Renal pelvis (tissue), 4 donors: ENCODE measurements around the gene ZKSCAN3. TPM values are rescaled to one million over a fixed set of nuclear protein-coding genes. Genes with fewer than 3 reads are reported as not detected.
A peak's percentile ranks its signal among the peaks of the same experiment; 100 is the strongest.
"Not testable (repeated sequence)": the region's sequence is repeated elsewhere in the genome, so short reads cannot be mapped to it uniquely, and the experiment has no call there.

ENCODE experiments used
- DNase-seq: peaks from one replicate; pipeline ENCODE4 v3.0.0-alpha.2; 2013
- polyA plus RNA-seq, 3 donors: library from polyadenylated mRNA; unstranded; fragments of 120-200 nt; gene quantifications; one replicate each; pipeline ENCODE4 v1.2.1, GENCODE V29; 2013; ENCODE audit not compliant: insufficient read length in 3 of 3

The ZKSCAN3 gene
- polyA plus RNA-seq, 3 donors: 10.0 to 14.8 (median 10.7) TPM

DNA sequence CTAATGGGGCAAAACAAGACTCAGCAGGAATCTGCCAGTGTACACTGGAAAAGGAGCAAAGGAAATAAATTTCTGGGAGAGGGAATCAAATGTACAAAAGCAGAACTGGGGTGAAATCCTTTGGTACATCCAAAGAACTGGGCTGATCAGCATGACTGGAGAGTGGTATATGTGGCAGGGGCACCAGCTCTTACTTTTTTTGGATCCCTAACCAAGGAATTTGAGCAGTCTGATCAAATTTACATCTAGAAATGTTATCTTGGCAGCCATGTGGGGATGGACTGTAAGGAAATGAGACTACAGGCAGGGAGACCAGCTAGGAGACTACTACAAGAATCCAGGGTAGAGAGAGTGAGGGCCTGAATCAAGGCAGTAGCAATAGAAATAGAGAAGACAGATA is 12.6 kb upstream of the ZKSCAN3 start:
- peak; percentile 20 for DNase-seq

DNA sequence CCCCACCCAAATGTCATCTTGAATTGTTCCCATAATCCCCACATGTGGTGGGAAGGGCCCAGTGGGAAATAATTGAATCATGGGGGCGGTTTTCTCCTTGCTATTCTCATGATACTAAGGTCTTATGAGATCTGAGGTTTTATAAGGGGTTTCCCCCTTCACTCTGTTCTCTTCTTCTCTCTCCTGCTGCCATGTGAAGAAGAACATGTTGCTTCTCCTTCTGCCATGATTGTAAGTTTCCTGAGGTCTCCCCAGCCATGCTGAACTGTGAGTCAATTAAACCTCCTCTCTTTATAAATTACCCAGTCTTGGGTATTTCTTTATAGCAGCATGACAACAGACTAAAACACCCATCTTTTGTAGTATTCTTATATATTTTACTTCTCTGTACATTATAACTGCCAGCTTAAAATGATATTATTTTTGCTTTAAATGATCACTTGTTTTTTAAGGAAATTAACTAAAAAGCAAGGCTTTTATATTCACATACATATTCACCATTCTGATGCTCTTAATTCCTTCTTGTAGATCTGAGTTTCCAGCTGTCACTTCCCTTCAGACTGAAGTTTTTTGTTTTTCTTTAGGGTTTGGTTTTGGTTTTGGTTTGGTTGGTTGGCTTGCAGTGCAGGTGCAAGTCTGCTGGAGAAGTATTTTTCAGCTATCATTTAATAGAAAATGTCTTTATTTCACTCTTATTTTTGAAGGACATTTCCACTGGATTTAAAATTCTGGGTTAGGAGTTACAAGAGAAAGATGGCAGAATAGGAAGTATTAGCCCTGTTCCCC is 9.2 kb upstream of the ZKSCAN3 start:
- DNase-seq: no peak

DNA sequence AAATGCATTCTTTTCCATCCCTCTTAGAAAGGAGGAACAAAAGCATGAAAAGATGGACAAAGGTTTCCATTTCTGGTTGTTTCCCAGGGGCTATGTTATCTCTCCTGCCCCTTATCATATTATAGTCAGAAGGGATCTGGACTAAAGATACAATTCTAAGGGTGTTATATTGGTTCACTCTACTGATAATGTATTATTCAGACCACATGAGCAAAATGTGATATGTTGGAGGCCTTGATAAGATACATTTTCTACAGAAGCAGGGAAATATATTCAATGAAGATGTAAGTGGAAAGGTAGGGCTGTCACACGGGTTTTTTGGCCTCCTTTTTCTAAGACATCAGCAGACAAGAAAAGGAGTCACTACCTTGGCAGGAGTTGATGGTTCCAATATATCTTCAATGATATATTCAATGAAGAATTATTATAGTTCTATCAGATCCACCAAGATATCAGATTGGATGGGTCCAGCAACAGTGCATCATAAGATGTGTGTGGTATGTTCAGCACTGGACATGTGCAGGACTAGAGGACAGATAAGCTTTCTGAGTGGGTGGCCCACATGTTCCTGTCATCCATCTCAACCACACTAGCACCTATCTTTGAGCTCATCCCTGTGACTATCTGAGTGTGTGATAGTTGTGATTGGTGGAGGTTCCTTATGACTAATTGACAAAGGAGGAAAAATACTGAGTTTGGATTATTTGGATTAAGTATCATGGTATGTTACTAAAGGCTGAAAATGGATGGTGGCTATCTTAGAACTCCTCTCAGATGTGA is 5.7 kb upstream of the ZKSCAN3 start:
- DNase-seq: no peak

DNA sequence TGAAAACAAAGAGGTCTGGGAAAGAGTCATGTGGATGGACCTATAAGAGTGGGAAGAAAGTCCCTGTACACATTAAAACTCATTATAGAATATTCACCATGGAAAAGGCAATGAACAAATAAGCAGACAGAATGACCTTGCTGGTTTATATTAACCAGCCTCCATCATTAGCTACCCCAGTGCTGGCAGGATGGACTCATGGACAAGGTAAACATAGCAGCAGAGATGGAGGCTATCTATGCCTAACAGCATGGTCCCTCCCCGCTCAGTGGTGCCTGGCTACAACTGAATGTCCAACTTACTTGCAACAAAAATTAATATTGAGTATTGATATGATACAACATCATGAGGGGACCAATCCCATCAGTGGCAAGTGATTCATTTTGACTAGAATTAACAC is 4.5 kb upstream of the ZKSCAN3 start:
- DNase-seq: no peak

DNA sequence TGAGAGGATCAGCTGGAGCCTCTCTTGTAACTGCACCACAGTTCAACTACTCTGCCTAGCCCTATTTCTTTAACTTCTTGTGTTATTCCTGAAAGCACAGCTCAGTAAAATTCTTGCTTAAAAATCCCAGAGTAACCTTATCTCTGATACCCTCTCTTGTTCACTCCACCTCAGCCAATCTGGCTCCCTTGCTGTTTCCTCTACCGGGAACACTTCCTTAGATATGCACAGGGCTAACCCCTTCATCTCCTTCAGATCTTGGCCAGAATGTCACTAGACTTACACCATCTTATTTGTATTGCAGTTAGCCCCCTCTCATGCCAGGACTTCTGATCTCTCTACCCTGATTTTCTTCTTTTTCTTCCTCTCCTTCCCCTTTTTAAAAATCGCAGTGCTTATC is 2.6 kb upstream of the ZKSCAN3 start:
- no peak for DNase-seq

DNA sequence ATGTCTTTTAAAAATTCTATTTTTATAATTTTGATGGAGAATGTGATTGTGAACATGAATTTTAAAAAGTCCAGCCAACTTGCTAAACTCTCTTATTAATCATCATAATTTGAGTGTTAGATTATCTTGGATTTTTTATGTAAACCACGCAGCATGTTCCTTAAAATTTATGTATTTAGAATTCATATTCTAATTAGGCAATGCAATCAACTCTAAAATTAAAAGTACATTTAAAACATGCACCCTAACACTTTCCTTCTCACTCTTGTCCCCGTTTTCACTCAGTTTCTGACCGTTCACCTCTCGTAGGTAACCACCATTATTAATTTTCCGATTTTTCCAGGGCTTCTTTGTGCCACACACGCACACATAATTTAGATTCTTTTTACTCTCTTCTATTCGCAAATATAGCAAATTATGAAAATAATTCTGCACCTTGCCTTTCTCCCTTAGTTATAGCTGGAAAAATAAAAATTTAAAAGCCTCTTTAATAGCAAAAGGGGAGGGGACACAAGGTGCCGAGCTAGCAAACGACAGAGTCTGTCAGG is 329 bp upstream of the ZKSCAN3 start:
- no peak for DNase-seq

DNA sequence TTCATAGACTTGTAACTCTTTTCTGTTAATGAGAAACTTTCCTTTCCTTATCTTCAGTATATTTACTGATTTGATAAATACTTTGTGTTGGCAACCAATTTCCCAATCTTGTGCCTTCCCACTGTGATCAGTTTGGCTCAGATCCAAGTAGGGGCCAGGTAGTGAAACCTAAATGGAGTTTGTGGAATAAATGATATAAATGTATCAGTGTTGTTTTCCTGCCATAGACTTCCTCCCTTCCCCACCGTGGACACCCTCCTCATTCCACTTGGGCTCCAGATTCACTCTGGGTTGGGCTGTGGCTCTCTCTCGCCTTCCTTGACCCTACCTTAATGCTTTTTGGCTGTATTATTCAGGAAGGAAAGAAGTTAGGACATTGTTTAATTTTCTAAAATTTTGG is 1.3 kb downstream of the ZKSCAN3 start:
- DNase-seq: no peak

DNA sequence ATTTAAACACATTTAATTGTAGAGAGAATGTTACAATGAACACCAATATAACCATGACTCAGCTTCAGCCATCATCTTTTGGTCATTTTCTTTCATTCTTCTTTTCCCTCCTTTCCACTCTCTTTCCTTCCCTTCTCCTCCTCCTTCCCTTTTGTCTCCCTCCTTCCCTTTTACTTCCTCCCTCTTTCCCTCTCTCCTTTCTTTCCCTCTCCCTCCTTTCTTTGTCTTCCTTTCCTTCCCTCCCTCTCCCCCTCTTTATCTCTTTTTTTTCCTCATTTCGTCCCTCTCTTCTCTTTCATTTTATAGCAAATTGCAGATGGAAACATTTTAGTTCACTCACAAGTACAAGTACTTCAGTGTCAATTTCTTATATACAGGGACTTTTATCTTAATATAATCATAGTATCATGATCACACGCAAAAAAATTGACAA is 1.8 kb downstream of the ZKSCAN3 start:
- no peak for DNase-seq

DNA sequence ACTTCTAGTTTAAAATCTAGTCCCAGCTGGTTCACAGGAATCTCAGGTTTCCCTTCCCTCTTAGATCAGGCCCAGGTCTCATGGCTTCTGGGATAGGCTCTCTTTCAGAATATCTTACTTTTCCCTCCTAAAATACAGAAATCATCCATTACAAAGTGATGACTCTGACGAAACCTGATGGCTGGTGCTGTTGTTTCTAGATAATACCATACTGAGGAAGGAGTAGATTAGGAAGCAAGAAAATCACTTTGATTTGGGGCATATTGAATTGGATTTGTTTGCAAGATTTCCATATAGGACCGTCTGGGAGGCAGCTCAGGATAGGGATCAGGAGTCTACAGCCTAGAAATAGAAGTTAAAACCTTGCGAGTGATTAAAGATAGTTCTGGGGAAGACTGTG is 3.6 kb downstream of the ZKSCAN3 start:
- no peak for DNase-seq

DNA sequence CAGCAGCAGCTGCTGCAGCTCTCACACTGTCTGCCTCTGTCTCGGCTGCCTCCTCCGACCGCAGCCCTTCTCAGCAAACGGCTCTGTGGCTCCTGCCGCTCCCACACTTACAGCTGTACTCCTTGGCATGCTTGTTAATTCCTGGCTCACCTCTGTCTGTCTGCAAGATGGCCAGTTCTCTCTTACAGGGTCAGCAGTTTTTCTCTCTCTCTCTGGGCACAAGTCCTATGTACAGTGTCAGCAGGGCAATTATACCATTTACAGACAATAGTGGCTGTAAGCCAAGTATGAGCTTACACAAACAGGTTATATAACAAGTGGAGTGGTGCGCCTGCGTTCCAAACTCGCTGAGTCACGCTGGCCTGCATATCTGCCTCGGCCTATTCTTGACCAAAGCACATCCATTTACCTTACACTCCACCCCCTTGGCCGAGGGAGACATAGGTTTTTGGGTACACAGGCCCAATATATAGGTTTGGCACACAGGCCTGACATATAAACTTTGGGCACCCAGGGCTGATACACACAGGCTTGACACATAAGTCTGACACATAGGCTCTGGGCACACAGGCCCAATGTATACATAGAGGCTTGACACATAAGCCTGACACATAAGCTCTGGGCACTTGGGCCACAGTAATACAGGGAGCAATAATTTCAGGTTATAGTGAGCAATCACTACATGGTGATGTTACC is 4.4 kb downstream of the ZKSCAN3 start:
- no peak for DNase-seq

DNA sequence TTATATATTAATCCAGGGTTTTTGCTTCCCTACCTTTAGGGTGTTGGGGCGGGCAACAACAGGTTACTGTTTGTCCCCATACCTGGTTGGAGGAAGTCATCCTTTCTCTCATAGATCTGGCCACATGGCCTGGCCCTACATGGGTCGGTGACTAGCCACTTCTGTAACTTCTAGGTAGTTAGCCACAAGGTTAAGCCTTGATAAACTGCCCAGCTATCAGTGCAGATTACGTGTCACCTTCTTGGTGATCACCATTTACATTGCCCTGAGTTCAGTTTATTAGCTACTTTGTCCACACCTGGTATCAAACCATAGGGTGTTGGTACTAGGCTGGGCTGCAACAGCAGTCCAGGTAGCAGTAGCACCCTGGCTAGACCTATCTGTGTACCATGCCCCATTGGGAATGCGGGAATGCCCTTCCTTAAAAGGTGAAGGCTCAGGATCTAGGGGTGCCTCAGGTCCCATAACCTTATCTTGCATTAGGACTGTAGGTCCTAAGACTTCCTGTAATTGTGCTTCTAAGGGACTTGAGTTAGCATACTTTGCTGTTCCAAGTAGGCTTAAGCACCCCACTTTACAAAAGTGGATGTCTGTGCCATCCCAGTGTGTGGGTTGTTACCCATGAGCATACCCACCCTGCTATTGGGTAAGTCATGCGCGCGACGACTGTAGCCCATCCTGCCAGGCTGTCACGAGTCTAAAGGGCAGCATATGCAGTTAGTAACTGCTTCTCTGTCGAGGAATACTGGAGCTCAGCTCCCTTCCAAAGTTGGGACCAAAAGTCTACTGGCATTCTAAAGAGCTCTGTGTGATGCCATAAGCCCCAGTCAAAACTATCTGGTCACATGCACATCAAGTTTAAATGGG is 5.2 kb downstream of the ZKSCAN3 start:
- no peak for DNase-seq

DNA sequence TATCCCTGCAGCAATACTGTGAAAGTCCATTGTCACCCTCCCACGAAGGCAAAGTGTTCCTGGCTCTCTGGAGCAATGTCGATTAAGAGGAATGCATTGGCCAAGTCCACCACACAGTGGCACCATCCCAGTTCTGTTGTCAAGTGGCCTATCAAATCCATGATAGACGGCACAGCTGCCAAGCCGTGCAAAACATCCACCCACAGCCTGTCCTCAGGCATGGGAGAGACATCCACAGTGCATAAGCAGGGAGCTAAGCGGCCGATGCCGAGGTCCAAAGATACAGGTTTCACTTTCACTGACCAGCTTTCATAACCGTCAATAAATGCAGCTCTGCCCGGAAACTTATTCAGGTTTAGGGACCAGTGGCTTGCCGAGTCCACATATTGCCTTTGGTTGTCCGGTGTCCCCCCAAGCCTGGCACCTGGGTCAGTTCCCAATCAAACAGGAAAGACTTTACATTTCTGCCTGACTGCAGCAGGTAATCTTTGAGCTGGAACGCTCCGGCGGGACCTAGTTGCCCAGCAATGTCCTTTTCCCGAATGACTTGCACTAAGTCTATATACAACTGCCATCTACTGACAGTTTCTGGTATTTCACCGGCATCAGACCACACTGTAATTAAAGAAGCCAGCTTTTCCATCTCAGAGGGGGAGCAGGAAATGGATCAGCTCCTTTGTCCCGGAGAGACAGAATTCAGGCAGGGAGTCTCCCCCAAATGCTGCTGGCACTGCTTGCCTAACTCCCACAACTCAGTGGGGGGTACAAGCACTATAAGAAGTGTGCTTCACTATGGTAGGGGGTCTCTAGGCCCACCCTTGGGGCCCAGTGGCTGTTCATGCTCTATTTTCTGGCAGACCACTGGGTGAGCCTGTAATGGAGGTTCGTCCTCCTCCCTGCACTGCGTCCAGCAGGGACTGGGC is 6.3 kb downstream of the ZKSCAN3 start:
- peak; percentile 93 for DNase-seq

DNA sequence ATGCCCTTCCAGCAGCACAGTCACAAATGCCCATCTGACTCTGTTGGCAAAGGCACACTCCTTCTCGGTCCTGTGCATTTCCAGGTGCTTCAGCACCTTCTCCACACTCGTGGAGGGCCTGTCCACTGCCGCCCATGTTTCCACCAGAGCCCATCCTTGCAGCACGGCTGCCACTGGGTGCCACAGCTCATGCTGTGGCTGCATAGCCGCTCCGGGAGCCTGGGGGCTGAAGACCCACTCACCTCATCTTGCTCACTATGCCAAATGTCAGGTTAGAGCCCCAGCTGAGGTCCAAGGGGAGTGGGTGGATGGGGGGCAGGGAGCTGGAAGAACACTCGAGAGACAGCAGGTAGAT is 6.9 kb downstream of the ZKSCAN3 start:
- no peak for DNase-seq

DNA sequence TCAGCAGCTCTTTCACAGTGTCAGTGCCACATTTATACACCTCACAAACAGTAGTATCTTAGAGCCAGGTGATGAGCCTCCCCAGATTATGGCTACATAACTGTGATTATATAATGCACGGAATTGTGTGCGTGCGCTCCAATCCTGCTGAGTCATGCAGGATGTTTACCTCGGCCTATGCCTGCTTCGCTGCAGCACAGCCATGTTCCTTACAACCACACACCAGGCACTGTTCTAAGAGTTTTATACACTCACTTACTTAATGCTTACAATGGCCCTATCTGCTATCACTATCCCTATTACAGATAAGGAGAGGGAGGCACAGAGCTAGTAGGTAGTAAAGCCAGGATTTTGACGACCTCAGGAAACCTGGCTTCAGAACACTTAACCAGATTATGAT is 7.3 kb downstream of the ZKSCAN3 start:
- DNase-seq: no peak

DNA sequence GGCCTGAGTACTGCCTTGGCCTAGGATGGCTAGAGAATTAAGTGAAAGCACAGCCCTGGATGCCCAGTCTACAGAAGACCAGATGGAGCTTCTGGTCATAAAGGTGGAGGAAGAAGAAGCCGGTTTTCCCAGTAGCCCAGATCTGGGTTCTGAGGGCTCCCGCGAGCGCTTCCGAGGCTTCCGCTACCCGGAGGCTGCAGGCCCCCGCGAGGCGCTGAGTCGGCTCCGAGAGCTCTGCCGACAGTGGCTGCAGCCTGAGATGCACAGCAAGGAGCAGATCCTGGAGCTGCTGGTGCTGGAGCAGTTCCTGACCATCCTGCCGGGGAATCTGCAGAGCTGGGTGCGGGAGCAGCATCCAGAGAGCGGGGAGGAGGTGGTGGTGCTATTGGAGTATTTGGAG is 9.8 kb downstream of the ZKSCAN3 start:
- DNase-seq: not testable (repeated sequence)

DNA sequence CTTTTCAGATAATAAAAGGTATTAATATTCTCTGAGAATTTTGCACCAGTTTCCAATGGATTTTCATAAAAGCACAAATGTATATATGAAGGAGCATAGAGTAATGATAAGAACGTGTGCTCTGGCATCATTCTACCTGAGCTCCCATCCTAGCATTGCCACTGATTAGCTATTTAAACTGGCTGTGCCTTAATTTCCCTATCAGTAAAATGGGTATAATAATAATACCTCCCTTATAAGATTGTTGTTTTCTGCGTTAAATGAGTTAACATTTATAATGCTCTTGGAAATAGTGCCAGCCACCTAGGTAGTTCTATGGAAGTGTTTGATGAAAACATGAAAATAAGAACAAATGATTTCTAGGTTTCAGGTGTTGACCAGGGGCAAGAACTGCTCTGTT is 11.2 kb downstream of the ZKSCAN3 start:
- DNase-seq: no peak

DNA sequence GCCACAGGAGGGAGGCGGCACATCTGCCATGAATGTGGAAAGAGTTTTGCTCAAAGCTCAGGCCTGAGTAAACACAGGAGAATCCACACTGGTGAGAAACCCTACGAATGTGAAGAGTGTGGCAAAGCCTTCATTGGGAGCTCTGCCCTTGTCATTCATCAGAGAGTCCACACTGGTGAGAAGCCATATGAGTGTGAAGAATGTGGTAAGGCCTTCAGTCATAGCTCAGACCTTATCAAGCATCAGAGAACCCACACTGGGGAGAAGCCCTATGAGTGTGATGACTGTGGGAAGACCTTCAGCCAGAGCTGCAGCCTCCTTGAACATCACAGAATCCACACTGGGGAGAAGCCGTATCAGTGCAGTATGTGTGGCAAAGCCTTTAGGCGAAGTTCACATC is 15.8 kb downstream of the ZKSCAN3 start:
- not testable (repeated sequence) for DNase-seq

DNA sequence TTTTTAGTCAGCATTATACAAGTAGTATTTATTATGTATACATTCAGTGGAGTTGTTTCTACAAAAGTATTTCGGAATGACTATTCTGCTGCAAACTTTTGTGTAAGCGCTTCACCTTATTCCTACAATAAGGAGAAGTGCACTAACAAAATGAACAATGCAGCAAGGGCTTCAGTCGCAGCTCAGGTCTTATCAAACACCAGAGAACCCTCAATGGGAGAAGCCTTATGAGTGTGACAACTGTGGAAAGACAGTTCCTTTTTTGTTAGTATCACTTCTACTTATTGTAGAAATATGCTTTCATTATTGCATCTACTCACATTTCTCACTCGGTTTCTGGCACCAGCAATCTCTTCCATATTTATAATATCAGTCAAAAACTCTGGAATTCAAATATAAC is 18.8 kb downstream of the ZKSCAN3 start:
- no peak for DNase-seq

DNA sequence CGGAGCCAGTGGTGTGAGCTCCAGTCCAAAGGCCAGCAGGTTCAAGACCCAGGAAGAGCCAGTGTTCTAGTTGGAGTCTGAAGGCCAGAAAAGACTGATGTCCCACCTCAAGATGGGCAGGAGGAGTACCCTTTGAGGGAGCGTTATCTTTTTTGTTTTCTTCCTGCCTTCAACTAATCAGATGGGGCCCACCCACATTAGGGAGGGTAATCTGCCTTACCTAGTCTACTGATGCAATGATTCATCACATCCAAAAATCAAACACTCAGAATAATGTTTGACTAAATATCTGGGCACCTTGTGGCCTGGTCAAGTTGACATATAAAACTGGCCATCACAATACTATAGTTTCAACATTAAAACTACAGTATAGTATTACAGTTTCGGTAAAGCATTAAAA is 19.7 kb downstream of the ZKSCAN3 start:
- DNase-seq: no peak

DNA sequence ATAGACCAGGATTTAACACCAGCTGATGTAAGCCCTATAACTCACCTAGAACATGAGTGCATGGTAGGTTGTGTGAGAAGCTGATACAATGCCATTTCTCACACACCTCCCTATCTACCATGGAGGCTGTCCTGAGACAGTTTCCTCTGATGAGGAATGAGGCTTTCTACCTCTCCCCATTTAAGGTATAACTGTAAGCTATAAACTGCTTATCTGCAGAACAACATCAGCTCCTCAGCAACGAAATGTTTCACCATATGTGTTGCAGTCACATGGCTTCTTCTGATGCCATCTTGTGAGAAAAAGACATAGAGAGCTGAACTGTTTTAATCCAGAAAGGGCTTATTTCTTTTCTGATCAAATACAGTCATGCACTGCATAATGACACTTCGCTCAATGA is 20.7 kb downstream of the ZKSCAN3 start:
- no peak for DNase-seq
